Measurements from ENCODE around the gene ARHGAP22.

Gene ARHGAP22

DNA sequence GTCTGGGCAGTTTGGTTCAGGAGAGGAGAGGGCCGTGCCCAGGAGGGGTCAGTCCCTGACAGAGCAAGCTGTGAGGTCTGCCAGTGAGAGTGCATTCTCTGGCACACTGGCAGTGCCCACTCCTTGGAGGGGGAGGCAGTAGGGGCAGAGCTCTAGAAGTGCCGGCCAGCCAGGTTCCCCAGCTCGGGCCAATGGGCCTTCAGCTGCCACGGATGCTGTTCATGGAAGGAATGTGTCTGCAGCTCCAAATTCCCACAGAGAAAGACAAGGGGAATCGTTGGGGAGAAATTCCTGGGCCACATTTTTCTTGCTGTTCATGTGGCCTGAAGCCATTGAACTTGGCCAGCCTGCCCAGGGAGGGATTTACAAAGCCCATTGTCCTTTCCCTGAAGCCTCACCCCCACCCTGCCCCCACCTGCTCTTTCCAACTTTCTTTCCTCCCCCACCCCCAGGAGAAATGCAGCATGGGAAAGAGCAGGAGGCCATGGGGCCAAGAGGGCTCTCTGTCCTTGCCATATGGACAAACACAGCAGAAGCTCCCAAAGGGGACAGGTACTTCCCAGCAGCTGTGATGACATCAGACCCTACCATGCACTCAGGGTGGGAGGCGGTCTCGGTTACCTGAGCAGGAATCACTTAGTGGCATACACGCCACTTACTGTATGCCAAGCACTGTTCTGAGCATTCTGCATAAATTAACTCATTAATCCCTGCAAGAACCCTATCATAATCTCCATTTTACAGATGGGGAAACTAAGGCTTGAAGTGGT lies 70.7 kb downstream of the ARHGAP22 start:
- no peak overlapping the region for H2AK5ac ChIP-seq (ENCODE audit: low read length, severe bottlenecking)
- H3K14ac ChIP-seq (ENCODE audit: low read length in 2 of 2), result peak overlapping the region in 1 of 2 experiments; percentile 30
- peaks cover 1% of the 10 kb centered on the region for H3K4me1 ChIP-seq (ENCODE audit: control insufficient read depth, insufficient read depth, low read depth, low read length)
- H2AFZ ChIP-seq (ENCODE audit: low read depth, low read length), result no peak overlapping the region
- H3K18ac ChIP-seq (ENCODE audit: low read depth in 1 of 2, low read length in 2 of 2), result no peak overlapping the region
- no peaks in the 10 kb centered on the region for H3K9me3 ChIP-seq (ENCODE audit: control insufficient read depth, low read length)
- no peak overlapping the region for H3K4ac ChIP-seq (ENCODE audit: low read depth in 1 of 2, low read length in 2 of 2)
- H4K8ac ChIP-seq (ENCODE audit: low read length), result no peak overlapping the region
- H3K79me1 ChIP-seq (replicated peaks; ENCODE audit: low read length, poor library complexity, severe bottlenecking), result peaks cover 5% of the 10 kb centered on the region
- H2BK5ac ChIP-seq (ENCODE audit: low read depth, low read length, poor library complexity, severe bottlenecking), result no peak overlapping the region
- no peak overlapping the region for H3K9ac ChIP-seq (ENCODE audit: low read length)
- no peak overlapping the region for H3K27ac ChIP-seq (ENCODE audit: low read length, poor library complexity, severe bottlenecking)
- H3K23ac ChIP-seq (ENCODE audit: low read length in 2 of 2), result no peak overlapping the region
- no peak overlapping the region for H4K91ac ChIP-seq (ENCODE audit: low read length)
- no peak overlapping the region for H2BK120ac ChIP-seq (ENCODE audit: low read depth, low read length)
- no peak overlapping the region for H3K4me2 ChIP-seq (ENCODE audit: low read length, poor library complexity, severe bottlenecking)
- H3K27me3 ChIP-seq (ENCODE audit: control insufficient read depth in 1 of 2, insufficient read depth in 1 of 2, low read length in 2 of 2), result no peaks in the 10 kb centered on the region
- no peak overlapping the region for H3K4me3 ChIP-seq (ENCODE audit: insufficient read depth in 1 of 2, low read depth in 1 of 2, low read length in 2 of 2)
- DNase-seq, result no peak
- H3K36me3 ChIP-seq (ENCODE audit: control insufficient read depth in 1 of 2, insufficient read depth in 2 of 2, low read depth in 1 of 2, low read length in 2 of 2), result peaks cover 18 to 67% of the 10 kb centered on the region in 2 experiments
- H2BK12ac ChIP-seq (ENCODE audit: low read length in 2 of 2), result no peak overlapping the region
- 76% methylated on average over 8 of the region's 8 CpGs for WGBS
- H2BK15ac ChIP-seq (ENCODE audit: low read depth, poor library complexity, severe bottlenecking), result no peak overlapping the region

- no peak overlapping the region for H3K4ac ChIP-seq (ENCODE audit: low read depth in 1 of 2, low read length in 2 of 2)
- H2BK15ac ChIP-seq (ENCODE audit: low read depth, poor library complexity, severe bottlenecking), result no peak overlapping the region
- no peak overlapping the region for H2BK120ac ChIP-seq (ENCODE audit: low read depth, low read length)
- H3K4me2 ChIP-seq (ENCODE audit: low read length, poor library complexity, severe bottlenecking), result no peak overlapping the region
- no peak overlapping the region for H3K18ac ChIP-seq (ENCODE audit: low read depth in 1 of 2, low read length in 2 of 2)
- no peak for DNase-seq
- H4K8ac ChIP-seq (ENCODE audit: low read length), result no peak overlapping the region
- H3K23ac ChIP-seq (ENCODE audit: low read length in 2 of 2), result no peak overlapping the region
- H3K4me1 ChIP-seq (ENCODE audit: control insufficient read depth, insufficient read depth, low read depth, low read length), result peaks cover 1% of the 10 kb centered on the region
- peaks cover 7% of the 10 kb centered on the region for H3K79me1 ChIP-seq (replicated peaks; ENCODE audit: low read length, poor library complexity, severe bottlenecking)
- peaks cover 18 to 68% of the 10 kb centered on the region in 2 experiments for H3K36me3 ChIP-seq (ENCODE audit: control insufficient read depth in 1 of 2, insufficient read depth in 2 of 2, low read depth in 1 of 2, low read length in 2 of 2)
- WGBS, result 99% methylated on average over 3 of the region's 3 CpGs
- no peak overlapping the region for H3K14ac ChIP-seq (ENCODE audit: low read length in 2 of 2)
- no peak overlapping the region for H3K27ac ChIP-seq (ENCODE audit: low read length, poor library complexity, severe bottlenecking)
- H2BK5ac ChIP-seq (ENCODE audit: low read depth, low read length, poor library complexity, severe bottlenecking), result no peak overlapping the region
- H2BK12ac ChIP-seq (ENCODE audit: low read length in 2 of 2), result no peak overlapping the region
- H3K27me3 ChIP-seq (ENCODE audit: control insufficient read depth in 1 of 2, insufficient read depth in 1 of 2, low read length in 2 of 2), result no peaks in the 10 kb centered on the region
- H3K4me3 ChIP-seq (ENCODE audit: insufficient read depth in 1 of 2, low read depth in 1 of 2, low read length in 2 of 2), result no peak overlapping the region
- no peak overlapping the region for H2AFZ ChIP-seq (ENCODE audit: low read depth, low read length)
- H3K9me3 ChIP-seq (ENCODE audit: control insufficient read depth, low read length), result no peaks in the 10 kb centered on the region
- H3K9ac ChIP-seq (ENCODE audit: low read length), result no peak overlapping the region
- no peak overlapping the region for H4K91ac ChIP-seq (ENCODE audit: low read length)
- H2AK5ac ChIP-seq (ENCODE audit: low read length, severe bottlenecking), result no peak overlapping the region
Observed at GRCh38 chr10:48533540-48533939, 71.3 kb downstream of the ARHGAP22 start.

GRCh38 chr10:48531486-48531885 lies 73.4 kb downstream of the ARHGAP22 start:
- H3K9me3 ChIP-seq (ENCODE audit: control insufficient read depth, low read length), result no peaks in the 10 kb centered on the region
- H3K36me3 ChIP-seq (ENCODE audit: control insufficient read depth in 1 of 2, insufficient read depth in 2 of 2, low read depth in 1 of 2, low read length in 2 of 2), result peaks cover 8 to 54% of the 10 kb centered on the region in 2 experiments
- H3K4ac ChIP-seq (ENCODE audit: low read depth in 1 of 2, low read length in 2 of 2), result no peak overlapping the region
- peaks cover 12% of the 10 kb centered on the region for H3K79me1 ChIP-seq (replicated peaks; ENCODE audit: low read length, poor library complexity, severe bottlenecking)
- H4K91ac ChIP-seq (ENCODE audit: low read length), result no peak overlapping the region
- no peak overlapping the region for H2AK5ac ChIP-seq (ENCODE audit: low read length, severe bottlenecking)
- no peak overlapping the region for H3K4me2 ChIP-seq (ENCODE audit: low read length, poor library complexity, severe bottlenecking)
- H3K27ac ChIP-seq (ENCODE audit: low read length, poor library complexity, severe bottlenecking), result no peak overlapping the region
- H2BK15ac ChIP-seq (ENCODE audit: low read depth, poor library complexity, severe bottlenecking), result no peak overlapping the region
- no peak overlapping the region for H2BK12ac ChIP-seq (ENCODE audit: low read length in 2 of 2)
- no peaks in the 10 kb centered on the region for H3K4me1 ChIP-seq (ENCODE audit: control insufficient read depth, insufficient read depth, low read depth, low read length)
- no peak overlapping the region for H3K18ac ChIP-seq (ENCODE audit: low read depth in 1 of 2, low read length in 2 of 2)
- no peak overlapping the region for H2BK5ac ChIP-seq (ENCODE audit: low read depth, low read length, poor library complexity, severe bottlenecking)
- WGBS, result 80% methylated on average over 5 of the region's 5 CpGs
- H2AFZ ChIP-seq (ENCODE audit: low read depth, low read length), result no peak overlapping the region
- no peak overlapping the region for H4K8ac ChIP-seq (ENCODE audit: low read length)
- H3K14ac ChIP-seq (ENCODE audit: low read length in 2 of 2), result no peak overlapping the region
- no peaks in the 10 kb centered on the region for H3K27me3 ChIP-seq (ENCODE audit: control insufficient read depth in 1 of 2, insufficient read depth in 1 of 2, low read length in 2 of 2)
- H3K9ac ChIP-seq (ENCODE audit: low read length), result no peak overlapping the region
- DNase-seq, result no peak
- H2BK120ac ChIP-seq (ENCODE audit: low read depth, low read length), result no peak overlapping the region
- H3K4me3 ChIP-seq (ENCODE audit: insufficient read depth in 1 of 2, low read depth in 1 of 2, low read length in 2 of 2), result no peak overlapping the region
- no peak overlapping the region for H3K23ac ChIP-seq (ENCODE audit: low read length in 2 of 2)

DNA sequence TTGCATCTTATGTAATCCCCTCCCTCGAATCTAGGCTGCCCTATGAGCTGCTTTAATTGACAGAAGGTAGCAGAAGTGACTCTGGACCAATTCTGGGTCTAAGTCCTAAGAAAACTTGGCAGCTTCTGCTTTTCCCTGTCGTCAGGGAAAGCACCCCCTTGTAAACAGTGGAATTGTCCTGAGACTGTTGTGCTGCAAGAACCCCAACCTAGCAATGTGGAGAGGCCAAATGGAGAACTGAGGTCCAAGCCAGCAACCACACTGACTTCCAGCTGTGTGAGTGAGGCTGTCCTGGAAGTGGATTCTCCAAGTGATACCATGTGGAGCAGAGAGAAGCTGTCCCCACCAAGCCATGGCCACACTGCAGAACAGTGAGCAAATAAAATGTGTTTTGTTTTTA lies 75.5 kb downstream of the ARHGAP22 start:
- H2AFZ ChIP-seq (ENCODE audit: low read depth, low read length), result no peak overlapping the region
- no peaks in the 10 kb centered on the region for H3K27me3 ChIP-seq (ENCODE audit: control insufficient read depth in 1 of 2, insufficient read depth in 1 of 2, low read length in 2 of 2)
- no peak overlapping the region for H3K23ac ChIP-seq (ENCODE audit: low read length in 2 of 2)
- no peak overlapping the region for H3K27ac ChIP-seq (ENCODE audit: low read length, poor library complexity, severe bottlenecking)
- H4K8ac ChIP-seq (ENCODE audit: low read length), result no peak overlapping the region
- no peak overlapping the region for H3K4me2 ChIP-seq (ENCODE audit: low read length, poor library complexity, severe bottlenecking)
- no peak overlapping the region for H2BK5ac ChIP-seq (ENCODE audit: low read depth, low read length, poor library complexity, severe bottlenecking)
- H3K14ac ChIP-seq (ENCODE audit: low read length in 2 of 2), result no peak overlapping the region
- H2BK120ac ChIP-seq (ENCODE audit: low read depth, low read length), result no peak overlapping the region
- DNase-seq, result no peak
- H2BK15ac ChIP-seq (ENCODE audit: low read depth, poor library complexity, severe bottlenecking), result no peak overlapping the region
- peaks cover 3% of the 10 kb centered on the region for H3K4me1 ChIP-seq (ENCODE audit: control insufficient read depth, insufficient read depth, low read depth, low read length)
- H3K4me3 ChIP-seq (ENCODE audit: insufficient read depth in 1 of 2, low read depth in 1 of 2, low read length in 2 of 2), result no peak overlapping the region
- H3K18ac ChIP-seq (ENCODE audit: low read depth in 1 of 2, low read length in 2 of 2), result no peak overlapping the region
- peaks cover 14% of the 10 kb centered on the region for H3K79me1 ChIP-seq (replicated peaks; ENCODE audit: low read length, poor library complexity, severe bottlenecking)
- H4K91ac ChIP-seq (ENCODE audit: low read length), result no peak overlapping the region
- H2AK5ac ChIP-seq (ENCODE audit: low read length, severe bottlenecking), result no peak overlapping the region
- WGBS, result 83% methylated on average over 2 of the region's 2 CpGs
- no peak overlapping the region for H3K9ac ChIP-seq (ENCODE audit: low read length)
- H3K9me3 ChIP-seq (ENCODE audit: control insufficient read depth, low read length), result no peaks in the 10 kb centered on the region
- no peak overlapping the region for H3K4ac ChIP-seq (ENCODE audit: low read depth in 1 of 2, low read length in 2 of 2)
- peaks cover 0 to 35% of the 10 kb centered on the region in 2 experiments for H3K36me3 ChIP-seq (ENCODE audit: control insufficient read depth in 1 of 2, insufficient read depth in 2 of 2, low read depth in 1 of 2, low read length in 2 of 2)
- H2BK12ac ChIP-seq (ENCODE audit: low read length in 2 of 2), result no peak overlapping the region

Data from mesenchymal stem cell (in vitro differentiated cells and primary cell).